Suprapubic skin (tissue), 4 donors: ENCODE measurements around the gene PDE6A.

Source experiments
- EP300 ChIP-seq: sonication (generic); formaldehyde crosslinking; IDR thresholded peaks from one replicate; pipeline ENCODE4 v1.6.1; 2017; ENCODE audit warnings: antibody characterized with exemption
- POLR2A ChIP-seq, 2 donors: fragments of 450-650 bp; IDR thresholded peaks; one replicate each; pipeline ENCODE4 v1.6.1; 2017; ENCODE audit warnings: antibody characterized with exemption in 2 of 2, mild to moderate bottlenecking in 2 of 2, moderate library complexity in 2 of 2
- POLR2AphosphoS5 ChIP-seq, 3 donors: sonication (generic); formaldehyde crosslinking; IDR thresholded peaks; one replicate each; pipeline ENCODE4 v1.6.1; 2017; ENCODE audit warnings: antibody characterized with exemption in 3 of 3
- TF ChIP-seq, protein P1 (sequence below), 2 donors: fragments of 200-600 bp in 1 of 2; fragments of 450-650 bp in 1 of 2; sonication (generic) in 1 of 2; IDR thresholded peaks; one replicate each; pipeline ENCODE4 v1.5.1; 2016 to 2019; ENCODE audit warnings: antibody characterized with exemption in 2 of 2, mild to moderate bottlenecking in 1 of 2, moderate library complexity in 1 of 2

- TF ChIP-seq, protein P1, sequence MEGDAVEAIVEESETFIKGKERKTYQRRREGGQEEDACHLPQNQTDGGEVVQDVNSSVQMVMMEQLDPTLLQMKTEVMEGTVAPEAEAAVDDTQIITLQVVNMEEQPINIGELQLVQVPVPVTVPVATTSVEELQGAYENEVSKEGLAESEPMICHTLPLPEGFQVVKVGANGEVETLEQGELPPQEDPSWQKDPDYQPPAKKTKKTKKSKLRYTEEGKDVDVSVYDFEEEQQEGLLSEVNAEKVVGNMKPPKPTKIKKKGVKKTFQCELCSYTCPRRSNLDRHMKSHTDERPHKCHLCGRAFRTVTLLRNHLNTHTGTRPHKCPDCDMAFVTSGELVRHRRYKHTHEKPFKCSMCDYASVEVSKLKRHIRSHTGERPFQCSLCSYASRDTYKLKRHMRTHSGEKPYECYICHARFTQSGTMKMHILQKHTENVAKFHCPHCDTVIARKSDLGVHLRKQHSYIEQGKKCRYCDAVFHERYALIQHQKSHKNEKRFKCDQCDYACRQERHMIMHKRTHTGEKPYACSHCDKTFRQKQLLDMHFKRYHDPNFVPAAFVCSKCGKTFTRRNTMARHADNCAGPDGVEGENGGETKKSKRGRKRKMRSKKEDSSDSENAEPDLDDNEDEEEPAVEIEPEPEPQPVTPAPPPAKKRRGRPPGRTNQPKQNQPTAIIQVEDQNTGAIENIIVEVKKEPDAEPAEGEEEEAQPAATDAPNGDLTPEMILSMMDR (IDR thresholded peaks at IDR 0.05): no peak
- TF ChIP-seq POLR2A (IDR thresholded peaks at IDR 0.05): no peak
- no peak for TF ChIP-seq POLR2AphosphoS5 (IDR thresholded peaks at IDR 0.05)
- TF ChIP-seq EP300: no peak
Measured at GRCh38 chr5:149966946-149967345, 22.4 kb upstream of the PDE6A start.
